Neuron (in vitro differentiated cells): ENCODE data around the gene FAM185A.
"Not testable (repeated sequence)": the region's sequence is repeated elsewhere in the genome, so short reads cannot be mapped to it uniquely, and the experiment has no call there.

Experiments used
- H2AFZ ChIP-seq: one replicate; pipeline ENCODE4 v1.6.1; 2013; ENCODE audit warnings: low read depth, mild to moderate bottlenecking, inconsistent platforms, low read length, moderate library complexity
- H3K27me3 ChIP-seq: one replicate; pipeline ENCODE4 v1.6.1; 2013; ENCODE audit warnings: low read length; ENCODE audit not compliant: insufficient read depth
- H3K36me3 ChIP-seq: one replicate; pipeline ENCODE4 v1.6.1; 2013; ENCODE audit warnings: low read length; ENCODE audit not compliant: insufficient read depth
- H3K4me1 ChIP-seq: one replicate; pipeline ENCODE4 v1.6.1; 2013; ENCODE audit warnings: low read length; ENCODE audit not compliant: insufficient read depth
- H3K4me3 ChIP-seq: 2 replicates; pipeline ENCODE4 v1.5.1; 2013; ENCODE audit warnings: mild to moderate bottlenecking, low read length, moderate library complexity
- H3K9me3 ChIP-seq: one replicate; pipeline ENCODE4 v1.6.1; 2013; ENCODE audit warnings: low read length

The FAM185A gene

DNA sequence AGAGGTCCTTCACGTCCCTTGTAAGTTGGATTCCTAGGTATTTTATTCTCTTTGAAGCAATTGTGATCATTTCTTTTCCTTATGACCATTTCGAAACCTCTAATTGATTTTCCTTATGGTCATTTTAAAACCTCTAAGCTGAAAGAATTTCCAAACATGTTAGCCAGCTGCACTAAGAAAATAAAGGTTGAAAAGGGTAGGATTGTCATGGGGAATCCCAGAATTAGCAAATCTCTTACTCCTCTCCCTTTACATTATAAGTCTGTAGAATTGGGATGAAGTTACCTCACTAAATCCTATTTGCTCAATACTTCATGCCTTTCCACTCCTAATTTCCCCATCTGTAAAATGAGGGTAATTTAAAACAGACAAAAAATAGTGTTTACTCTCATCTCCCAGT, 79.5 kb downstream of the FAM185A start:
- Histone ChIP-seq H3K4me1 (no peaks in the 10 kb centered on the region), H2AFZ (no peak overlapping the region), H3K27me3 (no peaks in the 10 kb centered on the region), H3K36me3 (peaks cover 2% of the 10 kb centered on the region), H3K4me3 (no peak overlapping the region), H3K9me3 (peaks cover 3% of the 10 kb centered on the region)

GRCh38 chr7:102829075-102829474, 80.3 kb downstream of the FAM185A start:
- Histone ChIP-seq H3K36me3 (peaks cover 2% of the 10 kb centered on the region), H3K9me3 (peaks cover 3% of the 10 kb centered on the region), H2AFZ (no peak overlapping the region), H3K27me3 (no peaks in the 10 kb centered on the region), H3K4me3 (no peak overlapping the region), H3K4me1 (no peaks in the 10 kb centered on the region)

DNA sequence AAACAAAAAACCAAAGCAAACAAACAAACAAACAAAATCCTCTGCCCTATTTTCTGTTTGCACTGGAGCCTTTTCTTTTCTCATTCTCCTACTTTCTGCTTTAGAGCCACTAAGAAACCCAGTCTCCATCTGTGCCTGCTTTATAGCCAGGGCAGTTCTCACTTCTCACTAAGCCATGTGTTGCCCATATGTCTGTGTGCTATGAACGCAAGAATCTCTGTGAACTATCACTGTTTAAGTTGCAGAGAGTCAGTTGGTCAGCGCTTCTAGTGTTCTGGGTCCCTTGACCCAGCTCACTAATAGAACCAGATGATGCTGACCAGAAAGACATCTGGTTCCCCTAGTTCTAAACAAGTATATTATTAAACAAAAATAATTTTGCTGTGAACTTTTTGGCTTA, 81.4 kb downstream of the FAM185A start:
- no peaks in the 10 kb centered on the region for H3K4me1 ChIP-seq
- H3K36me3 ChIP-seq: peaks cover 2% of the 10 kb centered on the region
- H2AFZ ChIP-seq: no peak overlapping the region
- no peaks in the 10 kb centered on the region for H3K27me3 ChIP-seq
- no peak overlapping the region for H3K4me3 ChIP-seq
- peaks cover 3% of the 10 kb centered on the region for H3K9me3 ChIP-seq

- Histone ChIP-seq H3K36me3 (peaks cover 2% of the 10 kb centered on the region), H2AFZ (no peak overlapping the region), H3K4me3 (no peak overlapping the region), H3K9me3 (no peaks in the 10 kb centered on the region), H3K27me3 (no peaks in the 10 kb centered on the region), H3K4me1 (no peaks in the 10 kb centered on the region)
Observed at GRCh38 chr7:102832674-102833073, 83.9 kb downstream of the FAM185A start.

- Histone ChIP-seq H3K9me3 (no peaks in the 10 kb centered on the region), H3K36me3 (peaks cover 2% of the 10 kb centered on the region), H3K4me3 (no peak overlapping the region), H3K4me1 (no peaks in the 10 kb centered on the region), H3K27me3 (no peaks in the 10 kb centered on the region), H2AFZ (no peak overlapping the region)
Observed at GRCh38 chr7:102833343-102833742, 84.5 kb downstream of the FAM185A start.

GRCh38 chr7:102834466-102834865, 85.7 kb downstream of the FAM185A start:
- H3K27me3 ChIP-seq: no peaks in the 10 kb centered on the region
- H2AFZ ChIP-seq: no peak overlapping the region
- H3K36me3 ChIP-seq: no peaks in the 10 kb centered on the region
- H3K4me3 ChIP-seq: no peak overlapping the region
- no peaks in the 10 kb centered on the region for H3K4me1 ChIP-seq
- no peaks in the 10 kb centered on the region for H3K9me3 ChIP-seq

DNA sequence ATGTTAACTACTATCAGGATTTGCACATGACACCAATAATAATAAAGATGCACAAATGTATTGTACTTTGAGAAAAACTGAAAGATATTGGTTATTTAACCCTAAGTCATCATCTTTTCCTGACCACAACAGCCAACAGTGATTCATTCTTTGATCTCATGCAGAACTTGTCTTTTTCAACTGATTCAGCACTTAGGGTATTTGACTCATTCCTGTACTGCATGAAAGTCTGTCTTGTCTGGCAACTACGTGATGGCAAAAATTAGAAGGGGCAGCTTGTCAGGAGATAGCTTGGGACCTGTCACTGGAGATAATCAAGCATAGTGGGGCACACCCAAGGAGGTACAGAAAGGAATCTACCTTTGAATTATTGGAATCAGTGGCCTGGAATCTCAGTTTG, 86.2 kb downstream of the FAM185A start:
- Histone ChIP-seq H3K4me1 (no peaks in the 10 kb centered on the region), H3K4me3 (no peak overlapping the region), H2AFZ (no peak overlapping the region), H3K9me3 (no peaks in the 10 kb centered on the region), H3K36me3 (no peaks in the 10 kb centered on the region), H3K27me3 (no peaks in the 10 kb centered on the region)

DNA sequence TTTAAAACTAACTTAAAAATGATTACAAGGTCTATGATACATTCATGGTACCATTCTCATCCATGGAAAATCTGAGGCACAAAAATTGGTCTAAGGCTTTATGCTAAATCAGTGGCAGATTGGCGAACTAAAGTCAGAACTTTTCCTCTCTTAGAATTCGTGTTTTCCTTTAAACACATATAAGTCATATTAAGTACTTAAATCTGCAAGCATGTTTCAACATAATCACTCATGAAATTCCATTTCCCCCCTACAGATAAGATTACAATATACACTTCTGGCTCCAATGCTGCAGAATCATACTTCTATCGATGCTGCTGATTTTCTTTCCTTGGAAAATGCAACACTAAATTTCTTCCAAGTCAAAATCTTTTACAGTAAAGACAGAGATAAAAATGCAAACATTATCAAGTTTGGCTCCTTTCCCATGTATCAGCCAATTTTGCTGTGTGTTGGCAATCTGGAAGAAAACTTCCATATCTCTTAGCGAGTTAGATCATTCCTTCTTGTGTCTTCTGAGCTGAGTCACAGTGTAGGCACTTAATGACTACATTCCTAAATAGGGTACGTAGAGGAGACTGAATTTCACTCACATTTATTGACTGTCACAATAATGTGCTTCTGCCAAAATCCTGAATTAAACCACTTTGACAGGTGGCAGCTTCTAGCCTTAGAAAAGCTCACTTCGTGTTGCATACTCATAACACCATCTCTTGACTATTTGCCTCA, 87.6 kb downstream of the FAM185A start:
- Histone ChIP-seq H3K36me3 (no peaks in the 10 kb centered on the region), H3K4me3 (no peak overlapping the region), H3K27me3 (no peaks in the 10 kb centered on the region), H3K4me1 (peaks cover 3% of the 10 kb centered on the region), H2AFZ (no peak overlapping the region), H3K9me3 (no peaks in the 10 kb centered on the region)

GRCh38 chr7:102836977-102837376, 88.2 kb downstream of the FAM185A start:
- H2AFZ ChIP-seq: no peak overlapping the region
- H3K27me3 ChIP-seq: no peaks in the 10 kb centered on the region
- H3K9me3 ChIP-seq: no peaks in the 10 kb centered on the region
- no peaks in the 10 kb centered on the region for H3K36me3 ChIP-seq
- peaks cover 6% of the 10 kb centered on the region for H3K4me1 ChIP-seq
- no peak overlapping the region for H3K4me3 ChIP-seq

- H3K9me3 ChIP-seq: peaks cover 2% of the 10 kb centered on the region
- H3K4me3 ChIP-seq: no peak overlapping the region
- H3K36me3 ChIP-seq: no peaks in the 10 kb centered on the region
- peaks cover 6% of the 10 kb centered on the region for H3K4me1 ChIP-seq
- H3K27me3 ChIP-seq: no peaks in the 10 kb centered on the region
- no peak overlapping the region for H2AFZ ChIP-seq
Observed at GRCh38 chr7:102837802-102838201, 89.0 kb downstream of the FAM185A start.

- not testable (repeated sequence) for H3K4me1 ChIP-seq, H2AFZ ChIP-seq, H3K36me3 ChIP-seq, H3K27me3 ChIP-seq, H3K4me3 ChIP-seq, H3K9me3 ChIP-seq
Observed at GRCh38 chr7:102838572-102839101, 89.8 kb downstream of the FAM185A start.

DNA sequence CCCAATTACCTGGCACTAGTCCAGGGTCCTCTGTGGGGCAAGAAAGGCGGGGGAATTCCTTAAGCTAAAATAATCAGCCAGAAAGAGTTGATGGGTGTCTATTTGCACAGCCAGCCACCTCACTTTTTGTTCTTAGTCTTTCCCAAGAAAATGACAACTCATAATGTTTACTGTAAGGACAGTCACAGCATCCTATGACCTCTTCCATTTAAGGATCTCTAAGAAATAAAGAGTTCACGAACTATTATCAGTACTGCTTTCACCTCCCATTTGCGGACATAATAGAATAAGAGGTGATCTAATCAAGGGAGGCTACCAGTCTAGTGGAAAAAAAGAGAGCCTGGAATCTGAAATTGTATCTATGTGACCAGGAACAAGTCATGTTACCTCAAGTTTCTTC, 91.6 kb downstream of the FAM185A start:
- no peaks in the 10 kb centered on the region for H3K36me3 ChIP-seq
- peaks cover 6% of the 10 kb centered on the region for H3K4me1 ChIP-seq
- H3K27me3 ChIP-seq: no peaks in the 10 kb centered on the region

GRCh38 chr7:102841290-102841689, 92.5 kb downstream of the FAM185A start:
- H3K9me3 ChIP-seq: peaks cover 2% of the 10 kb centered on the region
- H3K4me1 ChIP-seq: peaks cover 6% of the 10 kb centered on the region
- no peaks in the 10 kb centered on the region for H3K36me3 ChIP-seq
- no peak overlapping the region for H3K4me3 ChIP-seq
- H2AFZ ChIP-seq: no peak overlapping the region
- H3K27me3 ChIP-seq: no peaks in the 10 kb centered on the region

More for the DNA sequence above, 91.6 kb downstream of the FAM185A start:
- H2AFZ ChIP-seq: no peak overlapping the region
- peaks cover 2% of the 10 kb centered on the region for H3K9me3 ChIP-seq
- no peak overlapping the region for H3K4me3 ChIP-seq

GRCh38 chr7:102842284-102842683, 93.5 kb downstream of the FAM185A start:
- peaks cover 6% of the 10 kb centered on the region for H3K4me1 ChIP-seq
- H3K4me3 ChIP-seq: no peak overlapping the region
- no peak overlapping the region for H2AFZ ChIP-seq
- H3K27me3 ChIP-seq: no peaks in the 10 kb centered on the region
- H3K36me3 ChIP-seq: no peaks in the 10 kb centered on the region
- H3K9me3 ChIP-seq: peaks cover 2% of the 10 kb centered on the region
